PFSK-1 (cell line): ENCODE measurements around the gene ARHGAP18.

ENCODE experiments used
- FOXP2 ChIP-seq: optimal IDR thresholded peaks from 2 replicates; pipeline ENCODE3; 2011; ENCODE audit warnings: borderline replicate concordance, control low read depth, inconsistent platforms; ENCODE audit not compliant: insufficient read depth; ENCODE audit errors: extremely low read length, extremely low read depth
- POLR2AphosphoS5 ChIP-seq: IDR thresholded peaks from 2 replicates; pipeline ENCODE4 v1.6.1; 2012; ENCODE audit warnings: low read depth, mild to moderate bottlenecking, control low read depth, low read length, moderate library complexity
- SIN3A ChIP-seq: IDR thresholded peaks from 2 replicates; pipeline ENCODE4 v1.6.1; 2012; ENCODE audit warnings: mild to moderate bottlenecking, low read length, moderate library complexity, borderline replicate concordance; ENCODE audit not compliant: insufficient read depth
- TAF1 ChIP-seq: IDR thresholded peaks from 2 replicates; pipeline ENCODE4 v1.6.1; 2012; ENCODE audit warnings: low read length, control low read depth, borderline replicate concordance; ENCODE audit not compliant: insufficient read depth
- TF ChIP-seq, protein P1 (sequence below), 2 experiments: IDR thresholded peaks; 2 replicates each; pipeline versions ENCODE4 v1.6.1 to v1.8.0; 2011 to 2012; ENCODE audit warnings: low read depth in 2 of 2, low read length in 2 of 2, control low read depth in 1 of 2, inconsistent platforms in 1 of 2, mild to moderate bottlenecking in 1 of 2, moderate library complexity in 1 of 2; ENCODE audit not compliant: insufficient read depth in 1 of 2

DNA sequence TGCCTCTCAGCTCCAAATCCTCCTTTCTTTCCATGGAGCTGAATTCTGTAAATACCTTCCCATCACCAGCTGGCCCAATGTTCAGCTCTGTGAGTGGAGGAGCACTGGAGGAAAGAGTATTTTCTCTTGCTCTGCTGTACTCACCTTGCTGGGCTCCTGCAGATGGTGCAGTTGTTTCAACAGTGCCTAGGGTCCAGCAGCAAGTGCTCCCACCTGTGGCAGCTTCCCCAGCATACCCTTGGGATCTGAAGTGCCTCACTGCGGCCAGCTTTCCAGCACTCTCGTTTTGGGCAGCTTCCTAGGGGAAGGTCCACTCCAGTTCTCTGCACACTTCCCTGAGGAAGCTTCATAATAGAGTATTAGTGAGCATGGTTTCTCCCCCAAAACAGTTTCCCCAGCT is 170.9 kb downstream of the ARHGAP18 start:
- TF ChIP-seq POLR2AphosphoS5 (no peak), TAF1 (no peak), FOXP2 (no peak), SIN3A (no peak)
- TF ChIP-seq, protein P1, sequence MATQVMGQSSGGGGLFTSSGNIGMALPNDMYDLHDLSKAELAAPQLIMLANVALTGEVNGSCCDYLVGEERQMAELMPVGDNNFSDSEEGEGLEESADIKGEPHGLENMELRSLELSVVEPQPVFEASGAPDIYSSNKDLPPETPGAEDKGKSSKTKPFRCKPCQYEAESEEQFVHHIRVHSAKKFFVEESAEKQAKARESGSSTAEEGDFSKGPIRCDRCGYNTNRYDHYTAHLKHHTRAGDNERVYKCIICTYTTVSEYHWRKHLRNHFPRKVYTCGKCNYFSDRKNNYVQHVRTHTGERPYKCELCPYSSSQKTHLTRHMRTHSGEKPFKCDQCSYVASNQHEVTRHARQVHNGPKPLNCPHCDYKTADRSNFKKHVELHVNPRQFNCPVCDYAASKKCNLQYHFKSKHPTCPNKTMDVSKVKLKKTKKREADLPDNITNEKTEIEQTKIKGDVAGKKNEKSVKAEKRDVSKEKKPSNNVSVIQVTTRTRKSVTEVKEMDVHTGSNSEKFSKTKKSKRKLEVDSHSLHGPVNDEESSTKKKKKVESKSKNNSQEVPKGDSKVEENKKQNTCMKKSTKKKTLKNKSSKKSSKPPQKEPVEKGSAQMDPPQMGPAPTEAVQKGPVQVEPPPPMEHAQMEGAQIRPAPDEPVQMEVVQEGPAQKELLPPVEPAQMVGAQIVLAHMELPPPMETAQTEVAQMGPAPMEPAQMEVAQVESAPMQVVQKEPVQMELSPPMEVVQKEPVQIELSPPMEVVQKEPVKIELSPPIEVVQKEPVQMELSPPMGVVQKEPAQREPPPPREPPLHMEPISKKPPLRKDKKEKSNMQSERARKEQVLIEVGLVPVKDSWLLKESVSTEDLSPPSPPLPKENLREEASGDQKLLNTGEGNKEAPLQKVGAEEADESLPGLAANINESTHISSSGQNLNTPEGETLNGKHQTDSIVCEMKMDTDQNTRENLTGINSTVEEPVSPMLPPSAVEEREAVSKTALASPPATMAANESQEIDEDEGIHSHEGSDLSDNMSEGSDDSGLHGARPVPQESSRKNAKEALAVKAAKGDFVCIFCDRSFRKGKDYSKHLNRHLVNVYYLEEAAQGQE (IDR thresholded peaks at IDR 0.05; ENCODE audit: insufficient read depth in 1 of 2, low read depth in 2 of 2, low read length in 2 of 2) = no peak
